SK-N-SH (cell line): Measurements from ENCODE around the gene CDH23. TPM values are rescaled to one million over a fixed set of nuclear protein-coding genes. Genes with fewer than 3 reads are reported as not detected.

ENCODE experiments used
- CTCF ChIA-PET: fragments of 300-600, 350-600 bp; formaldehyde crosslinking; extraction: SDS; loops from one replicate; lab custom pipeline; 2021; lab: Yijun Ruan, JAX
- POLR2A ChIA-PET: fragments of 350-600 bp; sonication (Branson Sonifier 250); formaldehyde crosslinking; extraction: SDS; loops from one replicate; lab custom pipeline; 2020; ENCODE audit warnings: antibody characterized with exemption, inconsistent platforms; lab: Yijun Ruan, JAX
- DNase-seq: peaks from one replicate; pipeline ENCODE4 v3.0.0; 2012
- H2AFZ ChIP-seq: fragments of 200-600 bp; sonication (generic); 2 replicates; pipeline ENCODE4 v1.8.1; 2016; ENCODE audit warnings: antibody characterized with exemption, mild to moderate bottlenecking, low read depth
- H3F3A ChIP-seq: fragments of 200-600 bp; sonication (generic); replicated peaks from 2 replicates; pipeline ENCODE3; 2016; ENCODE audit warnings: antibody characterized with exemption, mild to moderate bottlenecking; ENCODE audit not compliant: insufficient read depth
- H3K27ac ChIP-seq, 2 experiments: fragments of 200-500 bp in 1 of 2; fragments of 200-600 bp in 1 of 2; sonication (Bioruptor generic) in 1 of 2; sonication (generic), shearing (Covaris generic) in 1 of 2; 2 replicates each; pipeline versions ENCODE4 v1.5.1 to v1.6.1; 2014 to 2016; ENCODE audit warnings: low read depth in 2 of 2, inconsistent platforms in 1 of 2, low read length in 1 of 2, mild to moderate bottlenecking in 1 of 2, mixed read lengths in 1 of 2
- H3K27me3 ChIP-seq: fragments of 200-600 bp; sonication (generic), shearing (Covaris generic); 2 replicates; pipeline ENCODE4 v1.6.1; 2016; ENCODE audit warnings: mixed run types; ENCODE audit not compliant: insufficient read depth
- H3K36me3 ChIP-seq, 2 experiments: fragments of 200-500 bp in 1 of 2; fragments of 200-600 bp in 1 of 2; sonication (Bioruptor generic) in 1 of 2; sonication (generic) in 1 of 2; replicated peaks in 1 of 2; 2 replicates each; pipeline versions ENCODE3 to v1.5.1; 2014 to 2016; ENCODE audit warnings: low read length in 1 of 2, mild to moderate bottlenecking in 1 of 2; ENCODE audit not compliant: insufficient read depth in 2 of 2, control insufficient read depth in 1 of 2
- H3K4me1 ChIP-seq, 2 experiments: fragments of 200-500 bp in 1 of 2; fragments of 200-600 bp in 1 of 2; sonication (Bioruptor generic) in 1 of 2; sonication (generic), shearing (Covaris generic) in 1 of 2; 2 replicates each; pipeline versions ENCODE4 v1.5.1 to v1.6.1; 2014 to 2016; ENCODE audit warnings: low read depth in 1 of 2, low read length in 1 of 2, mixed run types in 1 of 2; ENCODE audit not compliant: insufficient read depth in 2 of 2, control insufficient read depth in 1 of 2
- H3K4me2 ChIP-seq: fragments of 200-600 bp; sonication (generic), shearing (Covaris generic); 2 replicates; pipeline ENCODE4 v1.6.1; 2017; ENCODE audit warnings: mixed run types
- H3K4me3 ChIP-seq, 2 experiments: fragments of 200-500 bp in 1 of 2; fragments of 200-600 bp in 1 of 2; sonication (Bioruptor generic) in 1 of 2; sonication (generic), shearing (Covaris generic) in 1 of 2; 2 replicates each; pipeline versions ENCODE4 v1.5.1 to v1.8.1; 2014 to 2016; ENCODE audit warnings: low read depth in 2 of 2, inconsistent platforms in 1 of 2, low read length in 1 of 2, mild to moderate bottlenecking in 1 of 2, mixed read lengths in 1 of 2, moderate library complexity in 1 of 2
- H3K79me2 ChIP-seq: fragments of 200-600 bp; sonication (generic); 2 replicates; pipeline ENCODE4 v1.8.1; 2017; ENCODE audit warnings: mild to moderate bottlenecking; ENCODE audit not compliant: insufficient read depth
- H3K9ac ChIP-seq: fragments of 200-600 bp; sonication (generic); 2 replicates; pipeline ENCODE4 v1.6.1; 2017; ENCODE audit warnings: mixed run types
- H3K9me2 ChIP-seq: fragments of 200-600 bp; sonication (generic); 2 replicates; pipeline ENCODE4 v1.6.1; 2017; ENCODE audit warnings: mixed run types
- H3K9me3 ChIP-seq: fragments of 200-600 bp; sonication (generic); 2 replicates; pipeline ENCODE4 v1.6.1; 2017; ENCODE audit warnings: mixed run types, mild to moderate bottlenecking, moderate library complexity
- H4K20me1 ChIP-seq: fragments of 200-600 bp; sonication (generic); 2 replicates; pipeline ENCODE4 v1.6.1; 2017; ENCODE audit warnings: mild to moderate bottlenecking, mixed run types; ENCODE audit not compliant: insufficient read depth
- CHD2 ChIP-seq: fragments of 150-350 bp; IDR thresholded peaks from 2 replicates; pipeline ENCODE4 v1.6.1; 2018; ENCODE audit warnings: low read length; ENCODE audit not compliant: partially characterized antibody
- FOXM1 ChIP-seq: IDR thresholded peaks from 2 replicates; pipeline ENCODE4 v1.4.0; 2012; ENCODE audit warnings: low read depth, mild to moderate bottlenecking
- GATA2 ChIP-seq: sonication (generic); formaldehyde crosslinking; IDR thresholded peaks from 2 replicates; pipeline ENCODE4 v1.5.0; 2020; ENCODE audit warnings: mild to moderate bottlenecking, missing genetic modification reagents
- JUND ChIP-seq: IDR thresholded peaks from 2 replicates; pipeline ENCODE4 v1.4.0; 2012
- NFIC ChIP-seq: IDR thresholded peaks from 2 replicates; pipeline ENCODE4 v1.4.0; 2012; ENCODE audit warnings: borderline replicate concordance
- NRF1 ChIP-seq: IDR thresholded peaks from 2 replicates; pipeline ENCODE4 v1.6.1; 2012; ENCODE audit warnings: low read depth, mild to moderate bottlenecking, low read length
- RXRA ChIP-seq: IDR thresholded peaks from 2 replicates; pipeline ENCODE4 v1.4.0; 2012; ENCODE audit warnings: low read depth, mild to moderate bottlenecking, borderline replicate concordance
- SMC3 ChIP-seq: IDR thresholded peaks from 2 replicates; pipeline ENCODE4 v1.6.1; 2012; ENCODE audit warnings: low read depth, low read length, improper control_type of control experiment
- TEAD4 ChIP-seq: IDR thresholded peaks from 2 replicates; pipeline ENCODE4 v1.4.0; 2012; ENCODE audit warnings: mild to moderate bottlenecking, borderline replicate concordance; ENCODE audit not compliant: insufficient read depth
- YY1 ChIP-seq: IDR thresholded peaks from 2 replicates; pipeline ENCODE4 v1.4.0; 2012; ENCODE audit warnings: low read depth, mild to moderate bottlenecking
- WGBS: methylation state at CpG from one replicate; pipeline ENCODE4 v1.1.6; 2017; ENCODE audit warnings: low lambda C conversion rate; 5-methylcytosine and 5-hydroxymethylcytosine counted together
- polyA plus RNA-seq, 3 experiments: library from polyadenylated mRNA; depleted of rRNA; stranded (reverse); fragments of >200 nt; gene quantifications; 2 replicates each; pipeline ENCODE4 v1.2.3, GENCODE V29; 2012
- TF ChIP-seq, protein P1 (sequence below): IDR thresholded peaks from 2 replicates; pipeline ENCODE4; 2012
- TF ChIP-seq, protein P2 (sequence below): IDR thresholded peaks from 2 replicates; pipeline ENCODE4 v1.4.0; 2012; ENCODE audit warnings: low read depth
- TF ChIP-seq, protein P3 (sequence below): IDR thresholded peaks from 2 replicates; pipeline ENCODE4 v1.6.1; 2012; ENCODE audit warnings: mild to moderate bottlenecking, low read depth, low read length, moderate library complexity
- TF ChIP-seq, protein P4 (sequence below): IDR thresholded peaks from 2 replicates; pipeline ENCODE4 v1.4.0; 2012; ENCODE audit warnings: low read depth, borderline replicate concordance
- TF ChIP-seq, protein P5 (sequence below): fragments of 150-350 bp; IDR thresholded peaks from 2 replicates; pipeline ENCODE4 v1.6.1; 2017; ENCODE audit warnings: antibody characterized with exemption, low read length, low read depth, borderline replicate concordance
- TF ChIP-seq, protein P6 (sequence below): IDR thresholded peaks from 2 replicates; pipeline ENCODE4 v1.4.0; 2012; ENCODE audit warnings: low read depth, borderline replicate concordance

The CDH23 gene
- polyA plus RNA-seq, 1 of the 3 experiments (the other 2 are of a cell fraction), result 0.03 TPM

DNA sequence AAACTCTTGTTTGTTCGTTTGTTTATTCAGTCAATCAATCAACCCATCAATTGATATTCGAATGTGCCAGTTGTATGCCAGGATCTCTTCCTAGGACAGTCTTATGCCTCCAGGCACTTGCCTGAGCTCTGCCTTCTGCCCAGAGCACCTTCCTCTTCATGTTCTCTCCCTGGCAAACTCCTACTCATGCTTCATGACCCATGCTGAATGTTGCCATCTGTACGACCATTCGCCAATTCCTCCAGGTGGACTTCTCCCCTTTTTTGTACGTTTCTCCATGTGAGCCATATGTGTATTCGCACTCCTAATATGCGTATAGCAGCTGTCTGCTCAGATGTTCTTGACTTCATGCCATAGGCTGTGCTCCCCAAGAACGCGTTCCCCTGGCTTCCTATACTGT, 180.1 kb downstream of the CDH23 start:
- Histone ChIP-seq H3K27me3 (0 out of 2 replicates have a peak, but pooled peaks cover 6% of the 10 kb centered on the region), H3K79me2 (no peaks in the 10 kb centered on the region), H3K27ac (no peak overlapping the region), H3K4me3 (no peak overlapping the region), H3K36me3 (no peaks in the 10 kb centered on the region), H2AFZ (no peak overlapping the region), H3K4me1 (peaks cover 0 to 6% of the 10 kb centered on the region in 2 experiments; a peak in 1 of 4 replicates), H3F3A (no peaks in the 10 kb centered on the region), H3K9me2 (no peaks in the 10 kb centered on the region), H3K9me3 (no peaks in the 10 kb centered on the region), H3K9ac (no peak overlapping the region), H3K4me2 (no peak overlapping the region), H4K20me1 (no peaks in the 10 kb centered on the region)
- POLR2A ChIA-PET, result no interaction called here
- WGBS, result 72% methylated on average over 9 of the region's 9 CpGs
- CTCF ChIA-PET, result interaction anchor here (1.0 to 2.2 kb wide), 3 partner anchors 32 to 307 kb away, joined by 3 to 8 read pairs (median 8); partner anchors contain the start of gene CDH23
- no peak for DNase-seq
- TF ChIP-seq CHD2 (no peak), TEAD4 (no peak), NFIC (no peak), SMC3 (no peak), YY1 (no peak), NRF1 (no peak), GATA2 (CRISPR knock-in tag) (no peak)
- TF ChIP-seq, protein P1, sequence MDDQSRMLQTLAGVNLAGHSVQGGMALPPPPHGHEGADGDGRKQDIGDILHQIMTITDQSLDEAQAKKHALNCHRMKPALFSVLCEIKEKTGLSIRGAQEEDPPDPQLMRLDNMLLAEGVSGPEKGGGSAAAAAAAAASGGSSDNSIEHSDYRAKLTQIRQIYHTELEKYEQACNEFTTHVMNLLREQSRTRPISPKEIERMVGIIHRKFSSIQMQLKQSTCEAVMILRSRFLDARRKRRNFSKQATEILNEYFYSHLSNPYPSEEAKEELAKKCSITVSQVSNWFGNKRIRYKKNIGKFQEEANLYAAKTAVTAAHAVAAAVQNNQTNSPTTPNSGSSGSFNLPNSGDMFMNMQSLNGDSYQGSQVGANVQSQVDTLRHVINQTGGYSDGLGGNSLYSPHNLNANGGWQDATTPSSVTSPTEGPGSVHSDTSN, result no peak
- TF ChIP-seq, protein P2, sequence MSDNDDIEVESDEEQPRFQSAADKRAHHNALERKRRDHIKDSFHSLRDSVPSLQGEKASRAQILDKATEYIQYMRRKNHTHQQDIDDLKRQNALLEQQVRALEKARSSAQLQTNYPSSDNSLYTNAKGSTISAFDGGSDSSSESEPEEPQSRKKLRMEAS, result no peak
- TF ChIP-seq, protein P3, sequence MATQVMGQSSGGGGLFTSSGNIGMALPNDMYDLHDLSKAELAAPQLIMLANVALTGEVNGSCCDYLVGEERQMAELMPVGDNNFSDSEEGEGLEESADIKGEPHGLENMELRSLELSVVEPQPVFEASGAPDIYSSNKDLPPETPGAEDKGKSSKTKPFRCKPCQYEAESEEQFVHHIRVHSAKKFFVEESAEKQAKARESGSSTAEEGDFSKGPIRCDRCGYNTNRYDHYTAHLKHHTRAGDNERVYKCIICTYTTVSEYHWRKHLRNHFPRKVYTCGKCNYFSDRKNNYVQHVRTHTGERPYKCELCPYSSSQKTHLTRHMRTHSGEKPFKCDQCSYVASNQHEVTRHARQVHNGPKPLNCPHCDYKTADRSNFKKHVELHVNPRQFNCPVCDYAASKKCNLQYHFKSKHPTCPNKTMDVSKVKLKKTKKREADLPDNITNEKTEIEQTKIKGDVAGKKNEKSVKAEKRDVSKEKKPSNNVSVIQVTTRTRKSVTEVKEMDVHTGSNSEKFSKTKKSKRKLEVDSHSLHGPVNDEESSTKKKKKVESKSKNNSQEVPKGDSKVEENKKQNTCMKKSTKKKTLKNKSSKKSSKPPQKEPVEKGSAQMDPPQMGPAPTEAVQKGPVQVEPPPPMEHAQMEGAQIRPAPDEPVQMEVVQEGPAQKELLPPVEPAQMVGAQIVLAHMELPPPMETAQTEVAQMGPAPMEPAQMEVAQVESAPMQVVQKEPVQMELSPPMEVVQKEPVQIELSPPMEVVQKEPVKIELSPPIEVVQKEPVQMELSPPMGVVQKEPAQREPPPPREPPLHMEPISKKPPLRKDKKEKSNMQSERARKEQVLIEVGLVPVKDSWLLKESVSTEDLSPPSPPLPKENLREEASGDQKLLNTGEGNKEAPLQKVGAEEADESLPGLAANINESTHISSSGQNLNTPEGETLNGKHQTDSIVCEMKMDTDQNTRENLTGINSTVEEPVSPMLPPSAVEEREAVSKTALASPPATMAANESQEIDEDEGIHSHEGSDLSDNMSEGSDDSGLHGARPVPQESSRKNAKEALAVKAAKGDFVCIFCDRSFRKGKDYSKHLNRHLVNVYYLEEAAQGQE, result no peak

GRCh38 chr10:71577345-71577744, 180.6 kb downstream of the CDH23 start:
- no peaks in the 10 kb centered on the region for H3K9me2 ChIP-seq
- ChIA-PET CTCF (interaction anchor here (1.0 to 2.2 kb wide), 4 partner anchors 31 to 307 kb away, joined by 3 to 8 read pairs (median 6); partner anchors contain the start of gene CDH23), POLR2A (no interaction called here)

More at GRCh38 chr10:71577345-71577744, 180.6 kb downstream of the CDH23 start:
- H3K36me3 ChIP-seq, result no peaks in the 10 kb centered on the region
- H3K27ac ChIP-seq, result no peak overlapping the region
- TF ChIP-seq CHD2, result no peak
- TF ChIP-seq, protein P4, sequence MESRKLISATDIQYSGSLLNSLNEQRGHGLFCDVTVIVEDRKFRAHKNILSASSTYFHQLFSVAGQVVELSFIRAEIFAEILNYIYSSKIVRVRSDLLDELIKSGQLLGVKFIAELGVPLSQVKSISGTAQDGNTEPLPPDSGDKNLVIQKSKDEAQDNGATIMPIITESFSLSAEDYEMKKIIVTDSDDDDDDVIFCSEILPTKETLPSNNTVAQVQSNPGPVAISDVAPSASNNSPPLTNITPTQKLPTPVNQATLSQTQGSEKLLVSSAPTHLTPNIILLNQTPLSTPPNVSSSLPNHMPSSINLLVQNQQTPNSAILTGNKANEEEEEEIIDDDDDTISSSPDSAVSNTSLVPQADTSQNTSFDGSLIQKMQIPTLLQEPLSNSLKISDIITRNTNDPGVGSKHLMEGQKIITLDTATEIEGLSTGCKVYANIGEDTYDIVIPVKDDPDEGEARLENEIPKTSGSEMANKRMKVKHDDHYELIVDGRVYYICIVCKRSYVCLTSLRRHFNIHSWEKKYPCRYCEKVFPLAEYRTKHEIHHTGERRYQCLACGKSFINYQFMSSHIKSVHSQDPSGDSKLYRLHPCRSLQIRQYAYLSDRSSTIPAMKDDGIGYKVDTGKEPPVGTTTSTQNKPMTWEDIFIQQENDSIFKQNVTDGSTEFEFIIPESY, result no peak
- no peak for TF ChIP-seq FOXM1
- TF ChIP-seq, protein P5, sequence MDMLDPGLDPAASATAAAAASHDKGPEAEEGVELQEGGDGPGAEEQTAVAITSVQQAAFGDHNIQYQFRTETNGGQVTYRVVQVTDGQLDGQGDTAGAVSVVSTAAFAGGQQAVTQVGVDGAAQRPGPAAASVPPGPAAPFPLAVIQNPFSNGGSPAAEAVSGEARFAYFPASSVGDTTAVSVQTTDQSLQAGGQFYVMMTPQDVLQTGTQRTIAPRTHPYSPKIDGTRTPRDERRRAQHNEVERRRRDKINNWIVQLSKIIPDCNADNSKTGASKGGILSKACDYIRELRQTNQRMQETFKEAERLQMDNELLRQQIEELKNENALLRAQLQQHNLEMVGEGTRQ, result no peak
- no peak for TF ChIP-seq RXRA
- no peak for TF ChIP-seq JUND
- no peak for TF ChIP-seq SMC3
- TF ChIP-seq, protein P6, sequence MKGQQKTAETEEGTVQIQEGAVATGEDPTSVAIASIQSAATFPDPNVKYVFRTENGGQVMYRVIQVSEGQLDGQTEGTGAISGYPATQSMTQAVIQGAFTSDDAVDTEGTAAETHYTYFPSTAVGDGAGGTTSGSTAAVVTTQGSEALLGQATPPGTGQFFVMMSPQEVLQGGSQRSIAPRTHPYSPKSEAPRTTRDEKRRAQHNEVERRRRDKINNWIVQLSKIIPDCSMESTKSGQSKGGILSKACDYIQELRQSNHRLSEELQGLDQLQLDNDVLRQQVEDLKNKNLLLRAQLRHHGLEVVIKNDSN, result no peak
- H4K20me1 ChIP-seq, result no peaks in the 10 kb centered on the region
- no peak overlapping the region for H3K9ac ChIP-seq
- peaks cover 0 to 6% of the 10 kb centered on the region in 2 experiments; a peak in 1 of 4 replicates for H3K4me1 ChIP-seq
- no peaks in the 10 kb centered on the region for H3K9me3 ChIP-seq
- 62% methylated on average over 8 of the region's 8 CpGs for WGBS
- no peaks in the 10 kb centered on the region for H3K79me2 ChIP-seq
- H3K27me3 ChIP-seq, result 0 out of 2 replicates have a peak, but pooled peaks cover 6% of the 10 kb centered on the region
- no peaks in the 10 kb centered on the region for H3F3A ChIP-seq
- DNase-seq, result no peak
- no peak overlapping the region for H3K4me2 ChIP-seq
- no peak overlapping the region for H2AFZ ChIP-seq
- H3K4me3 ChIP-seq, result no peak overlapping the region
